DLD1 (cell line): ENCODE measurements around the gene USF1.
"Not testable (repeated sequence)": the region's sequence is repeated elsewhere in the genome, so short reads cannot be mapped to it uniquely, and the experiment has no call there.

ENCODE experiments used
- in situ Hi-C: cut with HindIII; loops from 2 replicates; pipeline ENCODE4 v1.10.0; 2017; ENCODE audit warnings: low sequenced_read_pairs

USF1 gene

DNA sequence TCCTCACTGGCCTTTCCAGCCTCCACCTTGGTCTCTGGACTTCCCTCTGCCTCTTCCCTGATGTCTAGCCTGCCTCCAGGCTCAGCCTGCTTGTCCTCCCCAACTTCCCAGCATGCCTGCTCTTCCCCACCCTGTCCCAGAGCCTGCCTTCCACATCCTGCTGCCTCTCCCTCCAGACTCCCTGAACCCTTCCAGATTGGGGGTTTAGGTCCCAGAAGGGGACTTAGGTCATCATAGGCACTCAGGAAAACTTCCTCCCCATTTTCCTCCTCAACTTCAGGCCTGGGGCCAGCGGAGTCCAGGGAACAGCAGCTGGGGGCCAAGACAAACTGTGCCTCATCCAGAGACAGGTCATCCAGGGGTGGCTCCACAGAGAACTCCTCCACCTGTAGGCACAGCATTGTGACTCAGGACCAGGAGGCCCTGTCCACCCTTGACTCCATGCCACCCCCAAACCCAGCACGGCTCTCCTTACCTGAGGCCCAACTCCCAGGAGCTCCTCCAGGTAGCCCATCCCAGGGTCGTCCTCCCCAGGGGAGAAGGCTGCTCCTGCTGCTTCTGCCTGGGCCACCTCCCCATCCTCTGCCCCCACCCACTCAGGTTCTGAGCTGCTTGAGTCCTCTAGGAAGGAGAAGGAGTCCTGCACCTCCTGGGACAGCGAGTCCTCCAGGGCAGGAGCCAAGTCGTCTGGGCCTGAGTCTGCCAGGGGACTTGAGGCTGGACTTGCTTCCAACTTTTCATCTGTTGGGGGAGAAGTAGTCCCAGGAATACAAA, 3.4 kb upstream of the USF1 start:
- in situ Hi-C loops: no loop called here

- in situ Hi-C loops: no loop called here
Measured at GRCh38 chr1:161047436-161048420, 2.0 kb upstream of the USF1 start.

DNA sequence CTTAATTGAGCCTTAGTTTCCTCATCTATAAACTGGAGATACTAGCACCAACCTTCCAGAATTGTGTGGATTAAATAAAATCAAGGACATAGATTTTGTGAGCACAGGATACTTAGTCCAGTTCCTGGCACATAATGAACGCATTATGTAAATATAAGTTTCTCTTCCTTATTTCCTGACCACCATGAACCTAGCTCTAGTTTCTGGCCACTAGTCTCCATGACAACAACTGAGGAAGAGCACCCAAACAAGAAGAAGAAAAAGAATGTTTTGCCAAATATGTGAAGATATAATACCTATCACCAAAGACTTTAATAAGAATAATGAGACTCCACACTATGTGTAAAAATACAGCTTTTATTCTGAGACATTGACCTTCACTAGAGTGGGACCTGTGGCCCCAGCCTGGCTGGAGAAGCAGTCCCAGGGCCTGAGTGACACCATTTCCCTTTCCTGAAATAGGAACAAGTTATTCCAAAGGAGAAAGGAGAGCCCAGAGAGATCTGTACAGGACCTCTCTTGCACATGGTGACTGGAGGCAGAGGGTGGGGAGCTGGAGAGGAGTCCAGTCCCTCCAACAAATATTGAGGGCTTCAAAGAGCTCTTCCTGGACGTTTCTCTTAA, 940 bp upstream of the USF1 start:
- in situ Hi-C loops: no loop called here

GRCh38 chr1:161044908-161045735, 655 bp downstream of the USF1 start:
- in situ Hi-C loops: no loop called here

GRCh38 chr1:161044535-161044907, 1.3 kb downstream of the USF1 start:
- in situ Hi-C loops: no loop called here

DNA sequence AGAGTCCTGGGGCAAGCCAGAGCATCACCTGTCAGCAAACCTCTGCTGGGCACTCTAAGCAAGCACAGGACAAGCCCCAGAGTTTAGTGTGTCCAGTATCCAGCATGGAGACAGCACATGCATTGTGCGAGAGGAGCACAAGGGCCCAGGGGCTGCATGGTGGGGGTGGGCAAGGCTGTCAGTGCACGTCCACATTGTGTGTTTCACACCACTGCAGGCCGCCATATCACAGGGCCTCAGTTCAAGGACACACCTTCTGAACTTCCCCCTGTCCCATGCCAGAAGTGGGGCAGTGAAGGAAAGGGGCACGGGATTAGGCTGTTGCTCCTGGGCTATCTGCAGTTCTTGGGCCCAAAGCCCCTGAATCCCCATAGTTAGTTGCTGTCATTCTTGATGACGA, 6.2 kb downstream of the USF1 start:
- in situ Hi-C loops: no loop called here

- in situ Hi-C loops: no loop called here
Measured at GRCh38 chr1:161039154-161039545, 6.6 kb downstream of the USF1 start.

- in situ Hi-C loops: no loop called here
Measured at GRCh38 chr1:161038523-161039153, 7.1 kb downstream of the USF1 start, which contains the start of gene TSTD1. Gene TSTD1 (minus strand): TSS chr1:161038964. CDS start chr1:161038889, 75 bp downstream.

DNA sequence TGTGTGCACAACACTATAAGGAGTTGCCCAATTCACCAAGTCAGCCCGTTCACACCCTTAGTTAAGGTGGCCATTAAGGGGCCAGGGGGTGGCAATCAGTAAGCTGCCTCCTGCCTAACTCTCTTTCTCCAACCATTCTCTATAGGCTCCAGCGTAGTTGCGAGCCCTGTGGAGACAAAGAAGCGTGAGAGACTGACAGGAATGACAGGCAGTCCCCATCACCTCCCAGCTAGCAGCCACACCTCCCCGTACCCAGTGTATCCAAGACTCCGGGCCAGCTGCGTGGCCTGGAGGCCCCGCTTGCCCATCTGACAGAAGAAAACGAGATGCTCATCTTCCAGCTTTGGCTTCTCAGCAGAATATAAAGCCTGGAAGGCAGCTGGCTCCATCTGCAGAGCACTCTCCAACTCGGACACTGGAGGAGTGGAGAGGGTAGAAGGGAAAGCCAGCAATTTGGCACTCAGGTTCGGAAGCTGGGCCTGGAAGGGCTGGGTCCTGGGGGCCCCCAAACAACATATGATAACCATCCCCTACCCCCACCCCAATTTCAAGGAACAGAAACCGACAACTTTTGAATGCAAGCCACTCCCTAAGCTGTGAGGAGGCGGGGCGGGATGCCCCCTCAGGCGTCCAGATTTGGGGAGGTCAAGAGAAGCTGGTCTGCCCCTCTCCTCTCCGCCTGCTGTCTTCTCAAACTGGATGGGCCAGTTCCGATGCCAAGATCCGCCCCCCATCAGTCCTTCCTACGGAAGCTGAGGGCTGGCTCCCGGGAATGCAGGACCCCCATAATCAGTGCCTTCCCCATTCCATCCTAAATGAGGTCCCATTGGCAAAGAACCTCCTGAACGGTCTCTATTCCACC, 7.9 kb downstream of the USF1 start:
- in situ Hi-C loops: no loop called here

GRCh38 chr1:161033751-161034150, 12.0 kb downstream of the USF1 start:
- in situ Hi-C loops: no loop called here

GRCh38 chr1:161032409-161032808, 13.4 kb downstream of the USF1 start:
- in situ Hi-C loops: no loop called here

DNA sequence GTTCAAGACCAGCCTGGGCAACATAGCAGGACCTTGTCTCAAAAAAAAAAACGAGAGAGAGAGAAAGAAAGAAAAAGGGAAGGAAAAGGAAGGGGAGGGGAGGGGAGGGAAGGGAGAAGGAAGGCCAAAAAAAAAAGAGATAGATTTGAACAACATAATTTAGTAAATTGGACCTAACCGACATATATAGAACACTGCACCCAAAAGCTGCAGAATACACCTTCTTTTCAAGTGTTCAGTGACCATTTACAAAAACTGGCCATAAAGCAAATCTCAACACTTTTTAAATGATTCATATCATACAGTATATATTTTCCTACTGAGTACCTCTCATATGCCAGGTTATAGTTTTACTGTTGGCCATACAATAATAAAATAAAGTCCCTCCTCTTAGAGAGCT, 13.9 kb downstream of the USF1 start:
- in situ Hi-C loops: no loop called here

GRCh38 chr1:161029466-161029865, 16.3 kb downstream of the USF1 start:
- in situ Hi-C loops: not testable (repeated sequence)

DNA sequence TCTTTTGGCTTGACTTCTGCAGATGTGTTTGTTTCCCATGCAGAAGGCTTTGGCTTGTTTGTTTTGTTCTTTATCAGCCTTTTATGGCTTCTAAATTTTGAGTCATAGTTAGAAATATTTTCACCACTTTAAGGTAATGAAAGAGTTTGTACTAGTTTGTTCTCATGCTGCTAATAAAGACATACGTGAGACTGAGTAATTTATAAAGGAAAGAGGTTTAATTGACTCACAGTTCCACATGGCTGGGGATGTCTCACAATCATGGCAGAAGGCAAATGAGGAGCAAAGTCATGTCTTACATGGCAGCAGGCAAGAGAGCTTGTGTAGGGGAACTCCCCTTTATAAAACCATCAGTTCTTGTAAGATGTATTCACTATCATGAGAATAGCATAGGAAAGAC, 18.8 kb downstream of the USF1 start:
- in situ Hi-C loops: not testable (repeated sequence)

DNA sequence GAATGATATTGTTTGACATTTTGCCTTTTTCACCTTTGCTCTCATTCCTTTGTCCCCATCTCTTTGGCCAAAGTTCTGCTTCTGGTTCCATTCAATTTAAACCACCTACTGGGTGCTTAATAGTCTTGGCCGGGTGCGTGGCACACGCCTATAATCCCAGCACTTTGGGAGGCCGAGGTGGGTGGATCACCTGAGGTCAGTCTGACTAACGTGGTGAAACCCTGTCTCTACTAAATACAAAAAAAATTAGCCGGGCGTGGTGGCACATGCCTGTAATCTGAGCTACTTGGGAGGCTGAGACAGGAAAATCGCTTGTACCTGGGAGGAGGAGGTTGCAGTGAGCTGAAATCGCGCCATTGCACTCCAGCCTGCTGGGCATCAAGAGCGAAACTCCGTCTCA, 23.3 kb downstream of the USF1 start:
- in situ Hi-C loops: not testable (repeated sequence)

GRCh38 chr1:161021970-161022353, 23.8 kb downstream of the USF1 start:
- in situ Hi-C loops: no loop called here

- in situ Hi-C loops: no loop called here
Measured at GRCh38 chr1:161021165-161021969, 24.4 kb downstream of the USF1 start.

DNA sequence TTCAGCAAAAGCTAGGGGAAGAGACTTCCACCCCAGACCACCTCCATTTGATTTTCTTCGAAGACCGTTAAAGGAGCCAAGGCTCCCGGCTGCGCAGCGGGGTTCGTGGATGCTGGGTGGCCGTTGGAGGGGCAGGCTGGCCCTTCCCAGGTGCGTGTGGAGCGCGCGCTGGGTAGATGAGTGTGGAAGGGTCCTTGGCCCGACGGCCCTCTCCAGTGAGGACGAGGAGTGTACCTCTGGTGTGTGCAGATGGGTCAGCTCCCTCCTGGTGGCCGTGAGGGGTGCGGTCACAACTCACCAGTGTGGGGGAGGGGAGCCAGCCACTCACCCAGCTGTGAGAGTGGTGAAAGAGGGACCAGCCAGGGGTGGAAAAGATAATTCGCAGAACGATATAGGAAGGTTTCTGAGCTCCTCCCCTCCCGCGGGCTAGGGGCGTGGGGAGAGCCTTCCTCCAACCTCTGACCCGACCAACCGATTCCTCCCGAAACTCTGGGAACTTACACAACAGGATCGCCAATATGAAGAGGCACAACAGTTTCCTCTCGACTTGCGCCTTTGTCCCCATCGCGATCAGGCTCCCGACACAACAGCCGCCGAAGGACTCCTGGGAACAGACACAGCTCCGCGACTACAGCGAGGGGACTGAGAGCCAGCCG, 25.1 kb downstream of the USF1 start, which contains the start of gene F11R:
F11R (minus strand) TSS at position 644 of the 656 bp plus-strand sequence; CDS start at position 565, 79 bp downstream.
- in situ Hi-C loops: no loop called here
